AML-193 (cell line): ENCODE results near the gene RPL6.
"Not testable (repeated sequence)": the region's sequence is repeated elsewhere in the genome, so short reads cannot be mapped to it uniquely, and the experiment has no call there.

ENCODE experiments used
- DNase-seq, 2 experiments: peaks; one replicate each; lab custom pipeline; 2025; lab: John Stamatoyannopoulos, UW

Gene RPL6

DNA sequence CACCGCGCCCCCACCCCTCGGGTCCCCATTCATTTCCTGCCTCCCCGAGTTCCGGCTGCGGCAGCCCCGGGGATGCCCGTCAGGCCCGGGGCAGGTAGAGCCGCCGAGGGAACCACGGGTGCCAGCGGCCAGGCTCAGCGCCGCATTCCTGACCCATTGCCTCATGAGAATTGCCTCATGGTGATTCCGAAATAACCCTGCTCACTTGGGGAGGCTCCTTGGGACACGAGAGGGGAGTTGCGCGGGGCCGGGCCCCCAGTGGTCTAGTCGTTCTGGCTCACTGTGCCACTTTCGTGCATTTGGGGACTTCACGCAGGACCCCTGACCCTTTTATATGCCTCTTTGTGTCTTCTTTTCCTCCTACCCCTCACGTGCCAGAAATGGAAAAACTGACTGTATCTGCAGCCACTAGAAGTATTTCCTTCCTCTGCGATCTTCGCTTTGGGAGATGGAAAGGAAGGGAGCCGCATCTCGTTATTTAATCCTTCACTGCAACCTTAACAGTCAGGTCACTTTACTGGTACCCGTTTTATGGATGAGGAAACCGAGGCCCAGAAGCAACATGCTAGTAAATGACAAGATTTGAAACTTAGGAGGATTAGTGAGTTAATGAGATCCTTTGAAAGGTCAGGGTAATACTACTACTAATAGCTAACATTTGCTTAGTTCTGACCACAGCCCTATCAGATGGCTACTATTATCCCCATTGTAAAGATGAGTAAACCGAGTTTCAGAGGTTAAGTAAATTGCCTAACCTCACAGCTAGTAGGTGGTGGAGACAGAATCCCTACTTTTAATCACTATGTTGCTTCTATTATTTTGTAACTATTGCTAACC, 10.1 kb upstream of the RPL6 start:
- DNase-seq, result peak; percentile 26 to 40

DNA sequence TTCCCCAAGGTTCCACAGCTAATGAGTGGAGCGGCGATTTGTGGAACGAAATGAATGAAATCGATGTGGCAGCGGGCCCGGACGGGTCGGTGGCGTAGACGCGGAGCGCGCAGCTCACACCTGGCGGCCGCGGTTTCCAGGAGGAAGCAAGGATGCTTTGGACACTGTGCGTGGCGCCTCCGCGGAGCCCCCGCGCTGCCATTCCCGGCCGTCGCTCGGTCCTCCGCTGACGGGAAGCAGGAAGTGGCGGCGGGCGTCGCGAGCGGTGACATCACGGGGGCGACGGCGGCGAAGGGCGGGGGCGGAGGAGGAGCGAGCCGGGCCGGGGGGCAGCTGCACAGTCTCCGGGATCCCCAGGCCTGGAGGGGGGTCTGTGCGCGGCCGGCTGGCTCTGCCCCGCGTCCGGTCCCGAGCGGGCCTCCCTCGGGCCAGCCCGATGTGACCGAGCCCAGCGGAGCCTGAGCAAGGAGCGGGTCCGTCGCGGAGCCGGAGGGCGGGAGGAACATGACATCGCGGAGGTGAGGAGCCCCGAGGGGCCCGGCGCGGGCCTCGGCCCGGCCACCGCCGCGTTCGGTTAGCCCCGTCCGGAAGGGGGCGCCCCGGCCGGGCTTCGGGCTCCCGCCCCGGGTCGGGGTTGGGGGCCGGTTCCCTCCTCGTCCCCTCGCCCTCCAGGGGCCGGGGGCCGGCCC, 9.3 kb upstream of the RPL6 start, which contains the start of gene PTPN11:
TSS of gene PTPN11 (plus strand) at position 340 of the 689 bp plus-strand sequence. CDS start at position 505, 165 bp downstream.
- DNase-seq, result peak; percentile 51 to 52

DNA sequence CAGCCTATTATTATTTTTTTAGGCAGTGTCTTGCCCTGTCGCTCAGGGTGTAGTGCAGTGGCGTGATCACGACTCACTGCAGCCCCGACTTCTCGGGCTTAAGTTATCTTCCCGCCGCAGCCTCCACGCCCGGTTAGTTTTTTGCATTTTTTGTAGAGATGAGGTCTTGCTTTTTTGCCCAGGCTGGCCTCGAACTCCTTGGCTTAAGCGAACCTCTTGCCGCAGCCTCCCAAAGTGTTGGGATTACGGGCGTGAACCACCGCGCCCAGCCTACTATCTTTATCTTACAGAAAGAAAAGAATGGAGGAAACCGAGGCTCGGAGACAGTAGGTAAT, 8.8 kb upstream of the RPL6 start:
- no peak for DNase-seq

DNA sequence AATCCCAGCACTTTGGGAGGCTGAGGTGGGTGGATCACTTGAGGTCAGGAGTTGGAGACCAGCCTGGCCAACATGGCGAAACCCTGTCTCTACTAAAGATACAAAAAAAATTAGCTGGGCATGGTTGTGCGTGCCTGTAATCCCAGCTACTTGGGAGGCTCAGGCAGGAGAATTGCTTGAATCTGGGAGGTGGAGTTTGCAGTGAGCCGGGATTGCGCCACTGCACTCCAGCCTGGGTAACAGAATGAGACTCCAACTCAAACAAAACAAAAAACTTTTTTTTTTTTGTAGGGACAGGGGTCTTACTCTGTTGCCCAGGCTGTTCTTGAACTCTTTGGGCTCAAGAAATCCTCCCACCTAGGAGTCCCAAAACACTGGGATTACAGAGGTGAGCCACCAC, 6.1 kb upstream of the RPL6 start:
- not testable (repeated sequence) for DNase-seq

DNA sequence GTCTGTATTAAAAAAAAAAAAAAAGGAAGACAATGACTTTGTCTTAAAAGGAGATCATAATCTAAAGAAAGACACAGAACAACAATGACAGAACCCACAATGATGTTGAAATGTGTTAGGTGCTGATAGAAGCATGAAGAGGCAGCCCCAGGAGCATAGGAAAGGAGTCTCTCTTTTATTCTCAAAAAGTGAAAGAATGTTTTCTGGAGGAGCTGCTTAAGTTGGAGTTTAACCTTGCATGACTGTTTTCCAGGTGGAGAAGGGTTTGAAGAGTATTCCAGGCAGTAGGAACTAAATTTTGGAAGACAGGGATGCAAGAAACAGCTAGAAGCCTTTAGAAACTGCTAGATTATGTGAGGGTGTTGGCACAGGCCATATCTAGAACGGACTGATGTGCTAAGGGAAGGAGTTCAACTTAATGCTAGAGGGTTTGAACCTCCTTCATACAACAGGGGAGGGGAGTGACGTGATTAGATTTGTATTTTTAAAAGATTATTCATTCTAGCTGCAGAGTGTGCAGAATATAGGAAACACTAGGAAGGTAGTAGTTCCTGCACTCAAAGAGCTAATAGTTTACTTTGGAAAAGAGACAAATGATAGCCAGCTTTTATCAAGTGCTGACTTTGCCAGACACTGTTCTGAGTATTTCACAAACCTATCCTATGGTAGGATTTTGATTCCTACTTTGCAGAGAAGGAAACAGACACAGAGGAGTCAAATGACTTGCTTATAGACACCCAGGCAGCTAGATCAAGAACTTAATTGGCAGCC, 4.6 kb upstream of the RPL6 start:
- peak in 1 of 2 experiments; percentile 2 for DNase-seq

- no peak for DNase-seq
Observed at GRCh38 chr12:112409906-112410244, 470 bp upstream of the RPL6 start.

DNA sequence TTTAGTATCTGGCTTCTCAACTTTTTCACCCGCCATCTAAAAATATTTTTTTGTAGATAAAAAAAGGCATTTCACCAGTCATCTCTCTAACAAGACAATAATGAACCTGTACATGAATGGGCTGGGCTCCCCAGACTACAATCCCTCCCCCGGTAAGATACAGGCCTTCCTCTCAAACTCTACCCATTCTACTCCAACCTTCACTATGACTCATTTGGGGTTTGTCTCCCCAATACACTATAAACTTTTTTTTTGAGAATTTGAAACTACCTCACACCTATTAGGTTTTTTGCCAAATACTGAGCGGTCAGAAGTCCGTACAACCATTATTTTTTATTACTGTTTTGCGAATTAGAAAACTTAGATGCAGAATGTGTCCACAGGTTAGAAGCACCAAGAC, 784 bp downstream of the RPL6 start:
- no peak for DNase-seq

DNA sequence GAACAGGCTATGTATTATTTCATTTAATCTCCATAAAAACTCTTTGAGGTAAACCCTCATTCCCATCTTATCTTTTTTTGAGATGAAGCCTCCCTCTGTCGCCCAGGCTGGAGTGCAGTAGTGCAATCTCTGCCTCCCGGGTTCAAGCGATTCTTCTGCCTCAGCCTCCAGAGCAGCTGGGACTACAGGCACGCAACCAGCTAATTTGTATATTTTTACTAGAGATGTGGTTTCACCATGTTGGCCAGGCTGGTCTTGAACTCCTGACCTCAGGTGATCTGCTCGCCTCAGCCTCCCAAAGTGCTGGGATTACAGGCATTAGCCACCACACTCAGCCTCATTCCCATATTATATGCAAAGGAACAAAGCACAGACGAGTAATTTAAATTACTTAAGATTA, 1.7 kb downstream of the RPL6 start:
- DNase-seq, result not testable (repeated sequence)

DNA sequence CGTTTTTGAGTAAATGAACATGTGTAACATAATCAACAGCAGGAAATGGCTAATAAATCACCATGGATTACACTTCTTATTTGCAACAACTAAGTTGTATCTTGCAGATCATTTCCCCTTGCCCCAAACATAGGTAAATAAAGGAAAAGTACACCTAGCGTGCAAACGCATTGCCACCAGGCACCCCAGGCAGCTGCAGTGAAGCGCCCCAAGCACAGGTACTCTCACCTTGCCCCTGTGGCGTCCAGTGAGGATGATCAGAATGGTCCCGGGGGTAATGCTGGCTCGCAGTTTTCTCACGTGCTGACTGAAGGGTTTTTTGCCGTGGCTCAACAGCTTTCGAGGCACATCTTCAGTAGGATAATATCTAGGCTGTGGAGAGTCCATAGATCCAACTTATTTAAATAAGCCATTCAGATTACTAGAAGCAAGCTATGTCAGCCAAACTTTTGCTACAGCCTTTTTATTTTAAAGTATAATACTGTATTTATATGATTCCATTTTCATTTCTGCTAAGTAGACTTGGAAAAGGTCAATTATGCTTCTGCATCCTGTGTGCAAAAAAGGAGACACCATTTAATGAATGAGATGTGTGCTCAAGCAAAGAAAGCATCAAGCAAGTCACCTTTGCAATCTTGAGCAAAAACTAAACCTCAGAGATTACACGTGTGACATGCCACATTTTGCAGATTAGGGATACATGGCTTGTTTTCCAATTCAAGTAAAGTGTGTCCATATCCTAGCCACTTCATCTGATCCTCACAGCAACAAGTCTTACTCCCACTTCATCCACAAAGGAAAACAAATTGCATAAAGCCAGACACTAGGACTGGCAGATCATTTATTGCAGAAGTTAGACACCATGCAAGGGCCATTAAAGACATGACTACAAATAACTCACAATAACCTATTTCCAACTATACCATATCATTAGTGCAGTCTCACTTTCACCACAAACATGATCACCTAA, 2.6 kb downstream of the RPL6 start:
- DNase-seq, result no peak

DNA sequence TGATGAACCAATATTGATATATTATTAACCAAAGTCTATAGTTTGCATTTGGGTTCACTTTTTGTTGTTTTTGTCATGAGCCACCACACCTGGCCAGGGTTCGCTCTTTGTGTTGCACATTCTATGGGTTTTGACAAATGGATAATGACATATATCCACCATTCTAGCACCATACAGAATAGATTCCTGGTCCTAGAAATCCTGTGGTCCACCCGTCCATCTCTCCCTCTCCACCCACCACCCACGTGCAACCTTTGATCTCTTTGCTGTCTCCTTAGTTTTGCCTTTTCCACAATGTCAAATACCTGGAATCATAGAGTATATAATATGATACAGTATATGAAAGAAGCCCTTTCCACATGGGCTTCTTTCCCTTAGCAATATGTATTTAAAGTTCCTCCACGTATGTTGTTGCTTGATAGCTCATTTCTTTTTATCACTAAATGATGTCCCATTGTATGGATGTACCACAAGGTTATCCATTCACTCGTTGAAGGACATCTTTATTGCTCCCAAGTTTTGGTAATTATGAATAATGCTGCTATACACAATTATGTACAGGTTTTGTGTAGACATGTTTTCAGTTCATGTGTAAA, 7.4 kb downstream of the RPL6 start:
- no peak for DNase-seq

DNA sequence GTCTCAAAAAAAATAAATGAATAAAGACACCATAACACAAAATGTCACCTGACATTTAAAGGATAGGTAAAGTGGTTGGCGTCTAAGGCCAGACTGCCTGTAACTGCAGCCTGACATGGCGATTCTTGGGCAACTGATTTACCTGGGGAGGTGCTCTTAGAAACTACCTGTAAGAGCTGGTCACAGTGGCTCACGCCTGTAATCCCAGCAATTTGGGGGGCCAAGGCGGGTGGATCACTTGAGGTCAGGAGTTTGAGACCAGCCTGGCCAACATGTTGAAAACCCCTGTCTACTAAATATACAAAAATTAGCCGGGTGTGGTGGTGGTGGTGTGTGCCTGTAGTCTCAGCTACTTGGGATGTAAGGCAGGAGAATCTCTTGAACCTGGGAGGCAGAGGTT, 8.4 kb downstream of the RPL6 start:
- DNase-seq, result no peak

- no peak for DNase-seq
Observed at GRCh38 chr12:112393328-112393727, 16.1 kb downstream of the RPL6 start.

- not testable (repeated sequence) for DNase-seq
Observed at GRCh38 chr12:112389922-112390654, 19.3 kb downstream of the RPL6 start.

GRCh38 chr12:112389228-112389627, 20.2 kb downstream of the RPL6 start:
- DNase-seq, result no peak

GRCh38 chr12:112386726-112387125, 22.7 kb downstream of the RPL6 start:
- DNase-seq, result peak; percentile 52 to 79

- no peak for DNase-seq
Observed at GRCh38 chr12:112382866-112383265, 26.5 kb downstream of the RPL6 start.

DNA sequence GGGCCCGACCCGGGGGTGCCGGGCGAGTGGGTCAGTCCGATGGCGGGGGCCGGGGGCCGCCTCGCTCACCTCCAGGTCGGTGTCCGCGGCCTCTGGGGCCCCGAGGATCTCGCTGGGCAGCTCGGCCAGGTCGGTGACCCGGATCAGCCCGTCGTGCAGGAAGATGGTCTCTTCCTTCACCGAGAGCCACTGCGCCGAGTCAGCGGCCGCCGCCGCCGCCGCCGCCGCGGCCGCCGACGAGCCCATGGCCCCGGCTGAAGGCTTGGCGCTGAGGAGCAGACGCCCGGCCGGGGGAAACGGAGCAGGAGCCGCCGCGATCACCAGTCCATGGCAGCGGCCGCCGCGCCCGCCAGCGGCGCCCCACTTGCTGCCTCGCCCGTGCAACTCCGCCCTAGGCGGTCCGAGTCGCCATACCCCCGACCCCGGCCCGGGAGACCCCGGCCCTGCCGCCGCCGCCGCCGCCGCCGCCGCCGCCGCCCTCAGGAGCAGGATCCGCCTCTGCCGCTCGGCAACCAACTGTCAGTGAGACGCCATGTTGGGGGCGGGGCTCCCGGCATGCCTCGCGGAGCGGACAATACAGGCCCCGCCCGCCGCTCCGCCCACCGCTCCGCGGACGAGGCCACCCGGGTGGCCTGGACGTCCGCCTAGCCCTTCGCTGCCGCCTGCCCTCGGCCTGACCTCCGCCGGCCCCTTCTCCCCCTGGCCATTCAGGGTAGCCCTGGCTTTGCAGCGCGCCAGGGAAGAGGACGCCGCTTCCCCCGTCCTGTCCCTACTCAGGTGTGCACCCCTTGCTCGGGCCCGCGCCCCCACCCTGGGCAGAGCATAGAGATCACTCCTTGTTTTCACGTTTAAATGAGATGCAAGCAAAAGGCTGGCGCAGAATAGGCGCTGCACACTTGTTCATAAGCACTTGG, 27.3 kb downstream of the RPL6 start, which contains the start of gene HECTD4:
TSS of gene HECTD4 (minus strand) at position 549 of the 914 bp plus-strand sequence. CDS start at position 246, 303 bp downstream.
- peak; percentile 83 to 86 for DNase-seq

- DNase-seq, result no peak
Observed at GRCh38 chr12:112381406-112381882, 28.0 kb downstream of the RPL6 start.
